LNCAP (cell line): ENCODE results near the gene TRIM29.

Experiments used
- TF ChIP-seq, protein P1 (sequence below): fragments of 450-650 bp; IDR thresholded peaks from 2 replicates; pipeline ENCODE4 v1.5.1; 2017; ENCODE audit warnings: mild to moderate bottlenecking

TRIM29 gene

DNA sequence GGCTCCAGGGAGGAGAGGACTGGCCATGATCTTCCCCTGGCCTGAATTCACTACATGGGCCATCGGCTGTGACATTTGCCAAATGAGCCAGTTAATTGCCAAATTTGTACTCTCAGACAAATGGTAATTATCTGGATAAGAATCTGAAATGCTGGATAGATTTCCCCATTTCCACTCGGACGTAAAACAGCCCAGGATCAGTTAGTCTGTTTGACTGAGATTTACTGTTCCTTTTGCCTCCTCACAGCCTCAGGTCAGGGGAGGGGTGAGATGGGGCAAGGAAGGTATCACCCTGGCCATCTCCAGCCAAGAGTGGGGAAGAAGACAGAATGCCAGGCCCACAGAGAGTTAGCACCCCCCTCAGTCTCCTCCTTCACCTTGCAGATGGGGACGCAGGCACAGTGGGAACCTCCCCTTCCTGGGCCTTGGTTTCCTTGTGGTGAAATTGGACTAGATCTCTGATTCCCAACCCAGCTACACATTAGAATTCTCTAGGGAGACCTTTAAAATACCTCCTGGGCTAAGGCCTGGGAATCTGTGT is 5.2 kb downstream of the TRIM29 start:
- TF ChIP-seq, protein P1, sequence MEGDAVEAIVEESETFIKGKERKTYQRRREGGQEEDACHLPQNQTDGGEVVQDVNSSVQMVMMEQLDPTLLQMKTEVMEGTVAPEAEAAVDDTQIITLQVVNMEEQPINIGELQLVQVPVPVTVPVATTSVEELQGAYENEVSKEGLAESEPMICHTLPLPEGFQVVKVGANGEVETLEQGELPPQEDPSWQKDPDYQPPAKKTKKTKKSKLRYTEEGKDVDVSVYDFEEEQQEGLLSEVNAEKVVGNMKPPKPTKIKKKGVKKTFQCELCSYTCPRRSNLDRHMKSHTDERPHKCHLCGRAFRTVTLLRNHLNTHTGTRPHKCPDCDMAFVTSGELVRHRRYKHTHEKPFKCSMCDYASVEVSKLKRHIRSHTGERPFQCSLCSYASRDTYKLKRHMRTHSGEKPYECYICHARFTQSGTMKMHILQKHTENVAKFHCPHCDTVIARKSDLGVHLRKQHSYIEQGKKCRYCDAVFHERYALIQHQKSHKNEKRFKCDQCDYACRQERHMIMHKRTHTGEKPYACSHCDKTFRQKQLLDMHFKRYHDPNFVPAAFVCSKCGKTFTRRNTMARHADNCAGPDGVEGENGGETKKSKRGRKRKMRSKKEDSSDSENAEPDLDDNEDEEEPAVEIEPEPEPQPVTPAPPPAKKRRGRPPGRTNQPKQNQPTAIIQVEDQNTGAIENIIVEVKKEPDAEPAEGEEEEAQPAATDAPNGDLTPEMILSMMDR: no peak

DNA sequence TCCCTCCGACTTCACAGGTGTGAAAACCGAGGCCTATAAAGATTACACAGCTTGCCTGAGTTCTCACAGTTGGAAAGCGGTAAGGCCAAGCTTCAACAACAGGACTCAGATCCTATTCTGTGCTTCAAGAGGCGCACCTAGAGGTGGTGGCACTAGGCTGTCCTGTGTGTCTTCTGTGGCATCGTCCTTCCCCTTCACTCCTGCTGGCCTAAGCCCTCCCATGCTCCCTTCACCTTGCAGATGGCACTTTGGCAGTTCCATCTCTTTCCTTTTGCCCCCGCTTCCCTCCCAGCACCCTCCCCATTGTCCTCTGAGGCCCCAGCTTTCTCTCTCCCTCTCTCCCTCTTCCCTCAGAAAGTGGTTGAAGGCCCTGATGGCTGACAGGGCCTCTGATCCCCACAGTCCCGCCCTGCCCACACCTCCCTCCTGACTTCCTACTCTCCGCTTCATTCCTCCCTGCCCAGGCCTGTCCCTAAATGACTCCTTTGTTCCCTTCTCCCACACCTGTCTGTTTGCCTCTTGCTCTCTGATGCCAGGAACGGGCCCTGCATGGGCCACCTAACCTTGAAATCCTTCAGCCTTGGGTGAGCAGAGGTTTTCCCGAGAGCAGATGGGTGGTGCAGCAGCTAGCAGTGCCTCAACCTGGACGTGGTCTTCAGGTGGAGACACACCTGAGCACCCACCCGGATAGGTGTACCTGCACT is 5.8 kb downstream of the TRIM29 start:
- TF ChIP-seq, protein P1: no peak

DNA sequence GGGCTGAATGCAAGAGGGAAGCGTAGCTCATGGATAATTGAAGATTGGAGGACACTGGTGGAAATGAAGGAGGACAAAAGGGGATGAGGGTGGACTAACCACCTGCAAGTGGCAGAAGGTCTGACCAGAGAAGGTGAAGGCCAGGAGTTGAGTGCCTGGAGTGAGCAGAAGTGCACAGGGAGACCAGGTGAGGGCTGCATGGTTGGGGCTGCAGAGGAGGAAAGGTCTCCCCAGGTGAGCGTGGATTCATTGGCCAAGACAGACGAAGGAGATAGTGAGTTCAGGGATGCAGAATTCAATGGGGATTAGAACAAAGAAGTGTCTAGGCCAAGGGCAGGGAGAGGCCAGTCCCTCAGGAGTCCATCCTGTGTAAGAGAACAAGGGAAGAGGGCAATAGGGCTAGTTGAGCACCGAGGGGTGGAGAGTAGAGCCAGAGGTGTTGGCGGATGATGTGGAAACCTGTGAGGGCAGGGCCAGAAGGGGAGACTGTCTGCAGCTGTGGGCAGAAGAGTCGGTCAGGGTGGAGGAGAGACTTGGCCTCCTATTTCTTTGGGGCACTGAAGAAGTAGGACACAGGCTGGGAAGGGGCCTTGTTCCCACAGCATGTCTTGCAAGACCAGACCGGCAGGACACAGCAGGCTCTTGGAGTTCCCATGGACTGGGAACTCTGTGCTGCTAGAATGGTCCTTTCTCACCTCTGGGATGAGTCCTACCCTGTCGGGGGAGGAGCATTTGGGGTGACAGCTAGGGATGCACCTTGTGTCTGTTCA is 6.7 kb downstream of the TRIM29 start:
- TF ChIP-seq, protein P1: no peak

DNA sequence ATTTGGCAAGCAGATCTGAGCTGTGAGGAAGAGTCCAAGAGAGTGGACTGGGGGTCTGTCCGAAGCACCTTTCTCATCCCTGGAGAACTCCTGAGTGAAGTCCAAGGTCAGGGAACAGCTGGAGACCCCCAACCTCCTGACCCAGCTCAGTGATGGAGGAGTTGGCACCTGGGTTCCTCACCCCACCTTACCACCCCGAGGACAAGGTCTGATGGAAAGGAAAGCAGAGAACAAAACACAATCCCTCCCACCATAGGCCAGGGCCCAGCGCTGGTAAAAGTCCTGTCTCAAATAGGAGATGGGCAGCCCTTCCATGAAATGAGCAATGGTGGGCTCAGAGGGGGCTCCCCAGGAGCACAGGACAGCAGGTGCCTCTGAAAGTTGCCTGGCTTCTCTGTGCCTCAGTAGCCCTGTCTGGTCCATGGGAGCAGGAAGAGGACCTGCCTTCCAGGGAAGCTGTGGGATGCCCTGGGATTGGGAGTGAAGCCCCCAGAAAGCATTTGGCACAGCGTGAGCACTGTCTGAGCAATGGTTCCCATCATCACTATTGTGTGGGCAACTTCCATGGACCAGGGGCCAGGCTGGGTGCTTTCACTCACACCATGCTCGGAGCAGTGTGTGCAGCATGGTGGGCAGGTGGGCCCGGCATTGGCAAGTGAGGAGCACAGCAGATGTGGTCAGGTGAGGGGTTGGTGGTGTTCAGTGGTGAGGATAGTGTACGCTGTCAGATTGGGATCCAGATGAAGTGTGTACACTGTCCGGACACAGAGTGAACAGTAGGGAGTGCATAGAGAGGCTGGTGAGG is 7.5 kb downstream of the TRIM29 start:
- TF ChIP-seq, protein P1: no peak

DNA sequence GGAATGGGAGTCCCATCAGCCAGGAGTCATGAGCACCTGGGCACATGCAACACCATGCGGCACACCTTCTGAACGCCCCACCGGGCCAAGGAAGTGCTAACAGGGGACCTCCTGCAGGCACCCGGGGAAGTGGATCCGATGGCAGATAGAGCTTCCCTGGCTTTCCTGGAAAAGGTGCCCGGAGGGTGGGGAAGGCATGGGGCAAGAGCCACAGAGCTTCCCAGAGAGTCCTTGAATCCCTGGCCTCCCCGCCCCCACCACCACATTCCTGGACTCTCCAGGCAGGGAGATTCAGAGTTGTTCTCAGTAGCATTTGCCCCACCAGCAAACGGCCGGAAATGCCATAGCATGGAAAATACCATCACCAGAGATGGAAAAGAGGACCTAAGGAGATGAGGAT is 8.3 kb downstream of the TRIM29 start:
- TF ChIP-seq, protein P1: no peak

DNA sequence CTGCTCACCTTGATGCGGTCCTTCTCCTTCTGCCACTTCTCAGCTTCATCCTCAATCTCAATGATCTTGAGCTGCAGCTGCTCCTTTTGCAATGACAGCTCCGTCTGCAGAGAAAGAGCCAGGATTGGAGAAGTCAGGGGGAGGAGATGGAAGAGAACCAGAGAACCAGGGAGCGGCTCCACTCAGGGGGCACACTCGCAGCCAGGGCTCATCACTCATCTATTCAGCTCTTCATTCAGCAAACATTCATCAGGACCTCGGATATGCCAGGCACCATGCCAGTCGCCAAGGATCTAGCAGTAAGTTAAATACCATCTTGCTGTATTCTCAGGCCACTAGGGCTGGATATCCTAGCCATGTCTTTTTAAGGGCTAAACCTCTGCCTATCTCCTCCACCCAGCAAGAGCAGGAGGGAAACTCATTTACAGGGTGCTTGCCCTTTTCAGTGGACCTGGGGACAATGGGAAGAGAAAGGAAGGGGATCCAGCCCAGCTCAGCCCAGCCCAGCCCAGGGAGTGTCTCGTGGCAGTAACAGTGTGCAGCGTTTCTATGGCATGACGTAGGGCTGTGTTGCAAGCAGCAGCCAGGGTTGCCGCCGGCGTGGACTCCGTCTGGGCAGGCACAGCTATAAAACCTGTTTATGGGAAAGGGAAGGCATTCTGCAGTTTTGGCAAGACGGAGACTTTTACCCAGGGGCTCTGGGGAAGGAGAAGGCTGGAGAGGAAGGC is 9.4 kb downstream of the TRIM29 start:
- TF ChIP-seq, protein P1: no peak

DNA sequence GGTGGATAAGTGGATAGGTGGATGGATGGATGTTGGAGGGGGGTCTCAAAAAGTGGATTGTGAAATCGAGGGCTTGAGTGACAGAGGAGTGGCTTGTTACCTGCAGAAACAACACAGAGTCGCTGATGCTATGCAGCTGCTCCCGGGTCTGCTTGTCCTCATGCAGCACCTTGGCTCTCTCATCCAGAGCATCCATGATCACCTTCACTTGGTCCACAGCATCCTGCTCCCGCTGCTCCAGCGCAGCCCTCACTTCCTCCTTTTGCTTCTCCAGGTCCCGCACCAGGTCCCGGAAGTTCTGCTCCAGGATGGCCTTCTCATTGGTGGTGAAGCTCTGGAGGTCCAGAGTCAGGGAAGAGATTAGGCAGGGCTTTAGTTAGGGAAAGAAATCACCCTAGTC is 10.7 kb downstream of the TRIM29 start:
- TF ChIP-seq, protein P1: no peak
